NCI-H345 treated with DMSO at 0.1 percent for 48 hours (cell line): Measurements from ENCODE around the gene CORO6.

ENCODE experiments used
- DNase-seq: peaks from one replicate; lab custom pipeline; 2025; ENCODE audit not compliant: unreplicated experiment; lab: John Stamatoyannopoulos, UW

The CORO6 gene

GRCh38 chr17:29613856-29614255, 8.9 kb downstream of the CORO6 start:
- no peak for DNase-seq

DNA sequence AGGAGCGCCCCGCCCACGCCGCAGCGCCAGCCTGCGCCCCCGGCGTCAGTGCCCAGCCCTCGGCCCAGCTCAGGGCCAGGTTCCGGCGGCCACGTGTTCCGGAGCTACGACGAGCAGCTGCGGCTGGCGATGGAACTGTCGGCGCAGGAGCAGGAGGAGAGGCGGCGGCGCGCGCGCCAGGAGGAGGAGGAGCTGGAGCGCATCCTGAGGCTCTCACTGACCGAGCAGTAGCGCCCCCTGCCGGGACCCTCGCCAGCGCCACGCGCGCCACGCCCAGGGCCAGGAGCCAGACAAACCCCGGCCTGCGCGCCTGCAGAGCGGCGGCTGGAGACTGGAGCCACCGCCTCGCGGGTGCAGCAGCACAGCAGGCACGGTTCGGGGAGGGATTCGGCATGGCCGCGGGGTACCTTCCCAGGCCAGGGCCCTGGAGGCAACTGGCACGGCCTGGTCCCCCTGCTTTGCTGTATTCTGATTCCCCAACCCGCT, 9.3 kb downstream of the CORO6 start:
- no peak for DNase-seq

GRCh38 chr17:29612404-29613280, 10.1 kb downstream of the CORO6 start:
- DNase-seq: no peak

DNA sequence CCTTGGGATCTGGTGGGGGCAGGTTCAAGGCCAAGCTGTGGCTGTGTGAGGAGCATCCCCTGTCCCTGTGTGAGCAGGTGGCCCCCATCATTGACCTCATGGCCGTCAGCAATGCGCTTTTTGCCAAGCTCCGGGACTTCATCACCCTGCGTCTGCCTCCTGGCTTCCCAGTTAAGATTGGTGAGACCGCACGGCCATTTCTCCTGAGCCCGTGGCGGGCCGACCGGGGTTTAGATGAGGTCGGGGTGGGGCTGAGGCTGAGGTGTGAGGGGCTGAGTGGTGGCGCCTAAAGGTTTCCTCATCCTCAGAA, 10.7 kb downstream of the CORO6 start:
- no peak for DNase-seq

GRCh38 chr17:29611351-29612093, 11.2 kb downstream of the CORO6 start:
- no peak for DNase-seq

DNA sequence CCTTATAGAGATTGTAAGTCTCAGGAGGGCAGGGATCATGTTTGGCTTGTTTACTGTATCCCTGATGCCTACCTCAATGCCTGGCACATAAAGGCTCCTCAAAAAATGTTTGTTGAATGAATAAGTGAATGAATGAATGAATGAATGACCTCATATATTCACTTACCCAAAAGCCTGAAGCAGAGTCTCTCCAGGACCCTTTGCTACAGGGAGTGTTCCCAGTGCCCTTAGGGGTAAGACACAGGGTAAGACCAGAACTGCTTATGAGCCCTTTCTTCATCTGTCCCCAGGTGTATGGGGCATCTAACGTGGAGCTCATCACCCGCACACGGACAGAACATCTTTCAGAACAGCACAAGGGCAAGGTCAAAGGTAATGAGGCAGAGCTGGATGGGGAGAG, 12.3 kb downstream of the CORO6 start:
- no peak for DNase-seq

DNA sequence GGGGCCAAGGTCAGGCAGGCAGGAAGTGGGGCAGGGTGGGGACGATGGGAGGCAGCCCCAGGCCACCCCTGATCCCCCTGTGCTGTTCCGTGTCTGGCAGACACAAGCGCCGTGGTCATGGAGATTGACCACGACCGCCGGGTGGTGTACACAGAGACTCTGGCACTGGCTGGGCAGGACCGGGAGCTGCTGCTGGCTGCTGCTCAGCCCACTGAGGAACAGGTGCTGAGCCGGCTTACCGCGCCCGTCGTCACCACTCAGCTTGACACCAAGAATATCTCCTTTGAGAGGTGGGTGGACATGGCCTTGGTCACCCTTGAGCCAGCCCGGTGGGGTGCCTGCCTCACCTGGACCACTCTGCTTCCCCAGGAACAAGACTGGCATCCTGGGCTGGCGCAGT, 13.7 kb downstream of the CORO6 start:
- no peak for DNase-seq

- no peak for DNase-seq
These were observed 15.0 kb downstream of the CORO6 start for GRCh38 chr17:29607557-29608195.

GRCh38 chr17:29603109-29603674, 19.5 kb downstream of the CORO6 start:
- DNase-seq: no peak

DNA sequence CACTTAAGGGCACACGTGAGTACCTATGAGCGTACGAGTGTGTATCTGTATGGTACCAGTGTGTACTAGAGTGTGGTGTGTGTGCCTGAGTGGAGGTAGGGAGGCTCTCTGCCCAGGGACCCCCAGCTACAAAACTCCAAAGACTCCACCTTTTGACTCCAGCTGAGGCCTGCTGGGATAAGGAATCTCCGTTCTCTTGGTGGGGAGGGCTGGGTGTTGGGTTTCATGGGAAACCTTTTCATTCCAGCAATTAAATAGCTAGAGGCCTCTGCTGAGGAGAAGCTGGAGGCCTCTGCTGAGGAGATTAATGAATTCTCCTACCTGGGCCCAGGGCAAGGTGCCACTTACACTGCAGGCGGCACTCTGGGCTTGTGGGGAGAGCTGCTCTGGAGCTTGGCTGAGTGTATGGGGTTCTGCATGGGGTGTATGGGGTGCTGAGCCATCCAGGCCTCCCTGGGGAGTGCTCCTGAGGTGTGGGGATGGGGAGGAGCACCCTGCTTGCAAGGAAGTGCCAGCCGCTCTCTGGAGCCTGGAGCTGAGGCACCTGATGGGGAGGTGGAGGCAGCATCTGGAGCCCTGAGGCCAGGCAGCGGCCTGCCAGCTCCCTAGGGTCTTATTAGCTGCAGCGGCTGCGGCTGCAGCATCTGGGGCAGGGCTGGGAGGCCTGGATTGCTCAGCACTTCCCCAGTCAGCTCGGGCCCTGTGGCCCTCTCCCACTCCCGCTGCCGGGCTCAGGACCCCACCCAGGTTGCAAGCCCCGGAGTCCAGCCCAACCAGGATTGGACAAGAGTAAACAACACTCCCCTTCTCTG, 25.1 kb downstream of the CORO6 start:
- DNase-seq: no peak

- DNase-seq: no peak
These were observed 25.9 kb downstream of the CORO6 start for GRCh38 chr17:29596811-29597210.

- DNase-seq: no peak
These were observed 26.6 kb downstream of the CORO6 start for GRCh38 chr17:29595943-29596774.

DNA sequence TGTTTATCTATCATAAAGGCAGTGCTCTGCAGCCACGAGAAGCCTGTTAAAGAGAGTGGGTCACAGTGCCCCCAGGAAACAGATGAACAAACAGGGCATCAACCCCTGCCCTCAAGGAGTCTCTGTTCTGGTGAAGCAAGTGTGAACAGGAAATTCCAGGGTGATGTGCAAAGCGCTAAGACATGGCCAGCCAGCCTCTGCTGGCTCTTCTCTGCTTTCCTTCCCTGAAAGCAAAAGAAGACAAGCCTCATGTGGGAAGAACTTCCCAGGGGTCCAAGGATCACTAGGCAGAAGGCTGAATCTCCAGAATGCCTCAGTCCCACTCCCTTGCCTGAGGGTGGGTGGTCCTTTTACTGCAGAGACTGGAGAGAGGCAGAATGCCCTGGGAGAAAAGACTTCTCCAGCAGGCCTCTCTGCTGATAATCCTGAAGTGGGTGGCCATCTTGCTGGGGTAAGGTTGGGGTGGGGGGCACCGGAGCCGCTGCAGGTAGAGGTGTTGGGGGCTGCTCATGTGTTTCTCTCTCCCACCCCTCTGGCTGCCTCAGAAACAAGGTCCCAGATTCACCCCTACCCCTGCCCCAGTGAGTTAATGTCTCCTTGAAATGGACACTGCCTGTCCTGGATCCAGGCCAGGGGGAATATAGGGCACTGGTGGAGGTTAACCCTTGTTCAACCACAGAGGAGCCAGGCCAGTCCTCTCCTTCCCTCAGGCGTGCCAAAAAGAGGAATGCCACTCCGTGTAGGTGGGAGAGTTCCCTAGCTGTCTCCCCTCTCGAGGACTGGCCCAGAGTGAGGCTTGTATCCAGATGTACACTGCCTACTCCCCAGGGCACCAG, 27.4 kb downstream of the CORO6 start:
- DNase-seq: no peak

DNA sequence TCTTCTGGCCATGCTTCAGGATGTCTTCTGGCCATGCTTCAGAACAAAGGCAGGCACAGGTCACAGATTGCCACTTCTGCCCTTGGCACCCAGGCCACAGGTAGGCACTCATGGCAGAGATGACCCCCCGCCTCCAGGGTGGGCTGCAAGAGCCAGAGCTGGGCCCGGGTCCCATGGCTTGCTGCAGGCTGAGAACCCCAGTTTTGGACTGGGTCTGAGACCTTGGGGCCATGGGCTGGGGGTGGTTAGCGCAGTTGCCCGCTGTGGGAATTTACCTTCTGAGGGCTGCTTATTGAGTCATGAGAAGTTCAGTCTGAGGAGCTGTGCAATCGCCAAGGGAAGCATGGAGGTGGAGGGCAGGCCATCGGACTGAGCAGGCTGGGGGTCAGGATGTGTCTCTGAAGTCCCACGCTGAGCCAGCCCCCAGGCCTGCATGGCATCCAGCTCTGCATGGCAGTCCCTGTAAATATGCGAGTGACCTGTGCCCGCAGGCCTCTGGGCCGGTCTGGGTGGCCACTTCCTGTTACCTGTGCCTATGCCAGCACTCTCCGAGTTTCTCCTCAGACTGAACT, 28.1 kb downstream of the CORO6 start:
- no peak for DNase-seq

- DNase-seq: peak; percentile 5
These were observed 28.9 kb downstream of the CORO6 start for GRCh38 chr17:29593591-29594518.

DNA sequence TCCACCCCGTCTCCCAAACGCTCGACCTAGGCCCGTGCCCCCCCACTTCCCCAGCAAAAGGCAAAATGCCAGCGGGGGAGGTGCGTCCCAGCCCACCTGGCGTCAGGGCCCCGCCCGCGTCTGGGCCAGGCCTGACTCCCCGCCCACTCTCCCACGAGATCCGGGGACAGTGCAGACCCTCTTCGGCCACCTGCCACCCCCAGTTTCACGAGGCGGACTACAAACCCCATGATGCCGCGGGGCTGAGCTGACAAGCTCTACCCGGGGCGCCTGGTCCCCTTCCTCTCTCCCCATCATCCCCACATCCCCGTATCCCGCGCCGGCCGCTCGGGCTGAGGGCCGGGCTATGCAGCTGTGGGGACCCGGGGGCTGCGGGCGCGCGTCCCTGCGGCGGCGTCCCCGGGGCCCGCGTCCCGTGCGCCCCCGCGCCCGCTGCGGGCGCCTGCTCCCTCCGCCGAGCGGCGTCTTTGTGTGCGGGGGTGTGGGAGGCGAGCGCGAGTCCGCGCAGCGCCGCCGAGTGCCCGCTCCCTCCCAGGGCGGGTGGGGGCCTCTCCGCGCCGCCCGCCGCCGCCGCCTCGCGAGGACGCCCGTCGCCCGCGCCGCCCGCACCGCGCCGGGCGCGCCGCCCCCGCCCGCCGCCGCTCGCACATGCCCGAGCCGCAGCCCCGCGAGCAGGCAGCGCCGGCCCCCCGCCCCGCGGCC, 29.7 kb downstream of the CORO6 start, which contains the start of gene ANKRD13B:
Gene ANKRD13B, plus strand, starts transcription at position 283 of the 702 bp plus-strand sequence. CDS start 490 bp downstream, outside the sequence.
- DNase-seq: peak; percentile 83
